ENCODE data around the gene TMX3. TPM values are rescaled to one million over a fixed set of nuclear protein-coding genes. Genes with fewer than 3 reads are reported as not detected.

Gene TMX3
- total RNA-seq, 1 experiment from 2014 or later, result 33.3 TPM

GRCh38 chr18:68727506-68727905 lies 12.6 kb upstream of the TMX3 start:
- ATAC-seq, result no peak
- Mint-ChIP-seq H3K9me3 (peaks cover 17% of the 10 kb centered on the region), H3K4me1 (peaks cover 14% of the 10 kb centered on the region), H3K36me3 (peaks cover 6% of the 10 kb centered on the region), H3K27ac (no peak overlapping the region), H3K4me3 (no peak overlapping the region), H3K27me3 (ENCODE audit: low read depth) (no peaks in the 10 kb centered on the region)
- no peak for TF ChIP-seq NFYB (CRISPR knock-in tag; conservative IDR thresholded peaks at IDR 0.05; ENCODE audit: low read depth)
- TF ChIP-seq MLX (CRISPR knock-in tag; IDR thresholded peaks at IDR 0.05), result no peak
- TF ChIP-seq IRF1 (CRISPR knock-in tag; IDR thresholded peaks at IDR 0.05), result no peak
- no peak for TF ChIP-seq ZNF416 (CRISPR knock-in tag; IDR thresholded peaks at IDR 0.05)
- no peak for TF ChIP-seq FOXP4 (CRISPR knock-in tag; IDR thresholded peaks at IDR 0.05)
- POLR2A ChIA-PET, result no interaction called here
- DNase-seq (ENCODE audit: low spot score), result no peak
- CTCF ChIA-PET, result no interaction called here

GRCh38 chr18:68725346-68725745 lies 10.4 kb upstream of the TMX3 start:
- Mint-ChIP-seq H3K27ac (no peak overlapping the region), H3K4me1 (peaks cover 14% of the 10 kb centered on the region), H3K4me3 (no peak overlapping the region), H3K9me3 (peaks cover 17% of the 10 kb centered on the region), H3K27me3 (ENCODE audit: low read depth) (no peaks in the 10 kb centered on the region), H3K36me3 (peaks cover 6% of the 10 kb centered on the region)
- DNase-seq (ENCODE audit: low spot score) (no peak), ATAC-seq (no peak)
- TF ChIP-seq E2F5 (CRISPR knock-in tag; IDR thresholded peaks at IDR 0.05) (no peak), NFATC4 (CRISPR knock-in tag; IDR thresholded peaks at IDR 0.05) (no peak), ZBTB43 (CRISPR knock-in tag; IDR thresholded peaks at IDR 0.05) (no peak), MAX (CRISPR knock-in tag; IDR thresholded peaks at IDR 0.05) (no peak), SMAD3 (CRISPR knock-in tag; IDR thresholded peaks at IDR 0.05; ENCODE audit: borderline replicate concordance) (no peak), GRHL2 (CRISPR knock-in tag; IDR thresholded peaks at IDR 0.05; ENCODE audit: insufficient replicate concordance, severe bottlenecking) (no peak), FOXK1 (CRISPR knock-in tag; IDR thresholded peaks at IDR 0.05) (no peak), GABPB1 (CRISPR knock-in tag; IDR thresholded peaks at IDR 0.05) (no peak), CREM (CRISPR knock-in tag; IDR thresholded peaks at IDR 0.05) (no peak), HMGA2 (CRISPR knock-in tag; IDR thresholded peaks at IDR 0.05) (no peak), STAT6 (CRISPR knock-in tag; conservative IDR thresholded peaks at IDR 0.05; ENCODE audit: low read depth) (no peak)
- ChIA-PET POLR2A (no interaction called here), CTCF (no interaction called here)
